Measurements from ENCODE around the gene C8B.

DNA sequence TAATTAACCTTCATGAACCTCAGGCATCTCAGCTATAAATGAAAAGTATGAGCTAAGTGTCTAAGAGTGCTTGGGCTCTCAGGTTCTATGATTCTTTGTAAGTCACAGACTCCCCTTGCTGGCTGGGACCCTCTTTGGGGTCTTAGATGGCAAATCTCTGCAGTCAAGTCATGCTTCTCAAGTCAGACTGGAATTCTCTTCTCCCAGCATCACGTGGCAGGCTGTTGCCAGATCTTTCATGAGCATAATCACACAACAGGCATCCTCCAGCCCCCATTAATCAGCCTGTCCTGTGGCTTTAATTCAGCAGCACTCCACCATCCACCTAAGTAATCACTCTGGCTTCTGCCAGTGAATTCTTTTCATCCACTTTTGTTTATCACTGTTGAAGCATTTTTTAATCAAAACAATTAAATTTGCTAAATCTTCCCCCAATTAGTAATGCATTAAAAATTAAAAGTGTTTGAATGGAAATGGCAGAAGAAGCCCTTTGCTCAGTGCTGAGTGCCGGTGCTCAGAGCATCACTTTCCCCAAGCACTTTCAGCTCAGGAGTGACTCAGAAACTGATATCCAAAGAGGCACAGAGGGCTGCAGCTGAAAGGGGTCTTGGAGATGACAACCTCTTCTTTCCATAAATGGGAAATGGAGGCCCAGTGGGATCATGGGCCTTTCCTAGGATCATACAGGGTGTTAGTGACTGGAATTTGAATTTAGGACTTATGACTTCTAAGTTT is 61.0 kb downstream of the C8B start:
- TF ChIP-seq EP300 (IDR thresholded peaks at IDR 0.05): no peak
- TF ChIP-seq, protein P1, sequence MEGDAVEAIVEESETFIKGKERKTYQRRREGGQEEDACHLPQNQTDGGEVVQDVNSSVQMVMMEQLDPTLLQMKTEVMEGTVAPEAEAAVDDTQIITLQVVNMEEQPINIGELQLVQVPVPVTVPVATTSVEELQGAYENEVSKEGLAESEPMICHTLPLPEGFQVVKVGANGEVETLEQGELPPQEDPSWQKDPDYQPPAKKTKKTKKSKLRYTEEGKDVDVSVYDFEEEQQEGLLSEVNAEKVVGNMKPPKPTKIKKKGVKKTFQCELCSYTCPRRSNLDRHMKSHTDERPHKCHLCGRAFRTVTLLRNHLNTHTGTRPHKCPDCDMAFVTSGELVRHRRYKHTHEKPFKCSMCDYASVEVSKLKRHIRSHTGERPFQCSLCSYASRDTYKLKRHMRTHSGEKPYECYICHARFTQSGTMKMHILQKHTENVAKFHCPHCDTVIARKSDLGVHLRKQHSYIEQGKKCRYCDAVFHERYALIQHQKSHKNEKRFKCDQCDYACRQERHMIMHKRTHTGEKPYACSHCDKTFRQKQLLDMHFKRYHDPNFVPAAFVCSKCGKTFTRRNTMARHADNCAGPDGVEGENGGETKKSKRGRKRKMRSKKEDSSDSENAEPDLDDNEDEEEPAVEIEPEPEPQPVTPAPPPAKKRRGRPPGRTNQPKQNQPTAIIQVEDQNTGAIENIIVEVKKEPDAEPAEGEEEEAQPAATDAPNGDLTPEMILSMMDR (IDR thresholded peaks at IDR 0.05): no peak
- TF ChIP-seq POLR2A (IDR thresholded peaks at IDR 0.05): no peak
